Fibroblast of skin of back (primary cell): ENCODE results near the gene CREB5.
"Not testable (repeated sequence)": the region's sequence is repeated elsewhere in the genome, so short reads cannot be mapped to it uniquely, and the experiment has no call there.

Experiments used
- DNase-seq: peaks from one replicate; pipeline ENCODE4 v3.0.0-alpha.2; 2013

CREB5 gene

DNA sequence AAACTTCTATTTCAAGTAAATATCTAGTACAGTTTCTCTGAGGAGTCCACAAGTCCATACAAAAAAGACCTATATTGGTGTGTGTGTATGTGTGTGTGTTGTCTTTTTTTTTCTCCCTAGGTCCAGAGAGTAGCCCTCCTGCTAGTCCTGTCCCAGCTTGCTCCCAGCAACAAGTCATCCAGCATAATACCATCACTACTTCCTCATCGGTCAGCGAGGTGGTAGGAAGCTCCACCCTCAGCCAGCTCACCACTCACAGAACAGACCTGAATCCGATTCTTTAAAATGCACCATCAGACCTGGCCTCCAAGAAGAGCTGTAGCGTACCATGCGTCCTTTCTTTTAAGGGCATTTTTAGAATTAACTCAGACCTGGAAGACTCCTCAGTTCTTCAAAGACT lies 406.7 kb downstream of the CREB5 start:
- DNase-seq, result no peak

DNA sequence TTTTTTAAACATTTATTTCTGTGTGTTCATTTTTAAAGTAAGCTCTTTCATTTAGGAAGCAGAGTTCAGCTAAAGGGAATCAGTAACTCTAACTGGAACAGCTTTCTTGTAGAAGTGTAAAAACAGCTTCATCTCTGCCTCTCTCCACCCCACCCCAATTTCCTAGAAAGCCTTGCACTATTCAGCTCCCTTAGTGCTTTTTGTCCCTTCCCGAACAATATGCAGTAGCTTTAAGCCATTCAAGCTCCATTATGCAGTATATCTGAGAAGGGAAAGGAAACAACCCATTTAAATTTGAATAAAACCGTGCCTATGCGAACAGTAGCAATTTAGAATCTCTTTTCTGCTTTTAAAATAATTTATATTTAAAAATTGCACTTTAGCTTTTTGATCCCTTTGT lies 411.3 kb downstream of the CREB5 start:
- no peak for DNase-seq

DNA sequence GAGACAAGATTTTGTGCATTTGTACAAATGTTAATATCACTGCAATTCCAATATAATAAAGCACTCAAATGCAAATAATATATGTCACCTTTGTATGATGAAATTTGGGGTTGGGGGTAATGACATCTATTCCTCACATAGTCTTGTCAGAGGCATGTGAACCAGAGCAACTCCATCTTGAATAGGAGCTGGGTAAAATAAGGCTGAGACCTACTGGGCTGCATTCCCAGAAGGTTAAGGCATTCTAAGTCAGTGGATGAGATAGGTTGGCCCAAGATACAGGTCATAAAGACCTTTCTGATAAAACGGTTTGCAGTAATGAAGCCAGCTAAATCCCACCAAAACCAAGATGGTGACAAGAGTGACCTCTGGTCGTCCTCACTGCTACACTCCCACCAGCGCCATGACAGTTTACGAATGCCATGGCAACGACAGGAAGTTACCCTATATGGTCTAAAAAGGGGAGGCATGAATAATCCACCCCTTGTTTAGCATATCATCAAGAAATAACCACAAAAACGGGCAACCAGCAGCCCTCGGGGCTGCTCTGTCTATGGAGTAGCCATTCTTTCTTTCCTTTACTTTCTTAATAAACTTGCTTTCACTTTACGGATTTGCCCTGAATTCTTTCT lies 413.6 kb downstream of the CREB5 start:
- DNase-seq, result not testable (repeated sequence)

DNA sequence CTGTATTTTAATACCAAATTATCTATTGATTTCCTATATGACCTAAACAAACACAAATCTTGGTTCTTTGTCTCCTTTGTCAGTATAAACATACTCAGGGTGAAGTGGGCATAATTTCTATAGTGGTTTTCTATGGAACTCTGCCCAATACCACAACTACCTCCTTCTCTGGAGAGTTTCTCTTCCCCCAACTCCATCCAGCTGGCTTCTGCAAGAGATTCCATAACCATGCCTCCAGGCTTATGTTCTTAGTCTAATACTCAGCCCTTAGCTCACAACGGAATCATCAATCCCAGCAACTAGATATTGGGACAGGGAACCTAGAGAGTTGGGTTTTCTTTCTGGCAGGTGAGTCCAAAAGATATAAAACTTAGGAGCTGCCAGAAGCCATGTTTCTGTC lies 418.5 kb downstream of the CREB5 start:
- DNase-seq, result no peak

DNA sequence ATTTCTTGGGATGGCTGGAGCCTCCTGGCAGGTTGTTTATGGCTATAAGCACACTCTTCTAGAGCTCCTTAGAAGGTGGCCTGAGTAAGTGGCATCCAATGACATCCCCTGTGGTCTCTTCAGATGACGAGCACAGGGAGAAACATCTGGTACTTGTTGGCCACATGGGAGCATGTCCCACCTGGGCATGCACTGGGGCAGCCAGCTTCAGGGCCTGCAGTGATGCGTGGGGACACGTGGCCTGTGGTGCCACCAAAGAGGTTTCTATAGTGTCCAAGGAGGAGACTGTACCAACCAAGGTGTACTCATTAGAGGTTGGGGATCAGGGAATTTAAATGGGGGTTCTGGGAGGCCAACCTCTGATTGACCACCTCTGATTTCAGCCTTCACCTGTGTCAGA lies 420.4 kb downstream of the CREB5 start:
- DNase-seq, result no peak

DNA sequence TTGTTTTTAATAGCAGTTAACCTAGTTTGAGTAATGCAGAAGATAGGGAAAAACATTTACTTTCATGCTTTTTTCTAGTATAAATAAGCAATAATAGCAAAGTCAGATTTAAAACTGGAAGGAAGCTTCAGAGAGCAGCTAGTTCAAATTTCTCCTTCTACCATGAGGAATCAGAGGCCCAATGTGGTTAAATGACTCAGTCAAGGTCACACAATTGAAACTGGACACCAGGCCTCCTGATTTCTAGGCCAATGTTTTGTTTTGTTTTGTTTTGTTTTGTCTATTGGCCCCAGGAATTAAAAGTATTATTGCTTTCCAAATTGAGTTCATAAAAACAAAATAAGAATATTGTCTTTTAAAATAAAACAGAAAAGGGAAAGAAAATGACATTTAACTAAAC lies 423.5 kb downstream of the CREB5 start:
- peak; percentile 46 for DNase-seq

DNA sequence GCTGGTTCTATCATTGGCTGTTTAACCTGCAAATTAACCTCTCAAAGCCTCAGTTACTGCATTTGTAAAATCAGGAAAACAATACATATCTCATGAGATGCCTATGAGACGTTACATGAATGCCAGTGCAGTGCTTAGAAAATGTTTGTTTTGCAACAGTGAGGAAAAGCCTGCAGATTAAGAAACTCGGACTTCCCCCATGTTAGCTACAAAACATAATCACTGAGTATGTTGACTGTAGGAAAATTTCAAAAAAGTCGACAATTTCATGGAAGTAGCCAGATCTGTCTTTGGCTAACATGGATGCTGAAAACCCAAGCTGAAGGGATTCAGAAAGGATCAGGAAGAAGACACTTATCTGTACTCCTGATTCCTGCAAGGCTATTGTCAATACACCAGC lies 424.4 kb downstream of the CREB5 start:
- no peak for DNase-seq

DNA sequence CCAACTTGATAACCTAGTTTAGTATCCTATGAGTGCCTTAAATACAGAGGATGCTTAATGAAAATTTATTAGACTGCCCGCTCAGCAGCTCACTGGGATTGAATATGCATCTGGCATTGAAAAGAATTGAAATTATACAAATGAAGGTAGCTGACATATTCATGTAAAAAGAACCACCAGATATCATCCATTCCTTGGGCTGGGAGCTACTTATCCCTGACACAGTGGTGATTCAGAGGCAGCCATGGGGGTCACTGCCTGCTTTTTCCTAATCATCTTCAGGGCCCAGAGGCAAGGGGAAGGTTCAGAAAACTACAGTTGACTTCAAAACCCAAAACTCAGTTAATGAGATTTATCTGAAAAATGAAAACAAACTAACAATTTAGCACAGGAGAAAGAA lies 424.9 kb downstream of the CREB5 start:
- DNase-seq, result no peak

DNA sequence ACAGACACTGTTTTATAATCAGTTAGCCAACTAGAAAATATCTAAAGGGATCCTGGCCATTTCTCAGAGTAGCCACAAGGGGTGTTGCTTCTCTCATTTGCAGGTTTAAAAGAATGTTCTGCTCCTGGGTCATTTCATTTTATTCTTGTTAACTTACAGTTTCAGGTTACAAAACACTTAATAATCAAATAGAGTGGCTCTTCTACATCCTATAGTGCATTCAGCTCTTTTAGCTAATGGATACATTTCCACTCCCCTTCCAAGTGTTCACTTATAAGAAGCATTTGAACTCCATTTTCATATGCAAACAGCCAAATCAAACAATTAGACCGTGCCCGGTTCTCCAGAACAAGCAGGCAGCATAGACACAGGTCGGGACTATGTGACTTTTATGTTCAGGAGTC lies 428.3 kb downstream of the CREB5 start:
- DNase-seq, result no peak

DNA sequence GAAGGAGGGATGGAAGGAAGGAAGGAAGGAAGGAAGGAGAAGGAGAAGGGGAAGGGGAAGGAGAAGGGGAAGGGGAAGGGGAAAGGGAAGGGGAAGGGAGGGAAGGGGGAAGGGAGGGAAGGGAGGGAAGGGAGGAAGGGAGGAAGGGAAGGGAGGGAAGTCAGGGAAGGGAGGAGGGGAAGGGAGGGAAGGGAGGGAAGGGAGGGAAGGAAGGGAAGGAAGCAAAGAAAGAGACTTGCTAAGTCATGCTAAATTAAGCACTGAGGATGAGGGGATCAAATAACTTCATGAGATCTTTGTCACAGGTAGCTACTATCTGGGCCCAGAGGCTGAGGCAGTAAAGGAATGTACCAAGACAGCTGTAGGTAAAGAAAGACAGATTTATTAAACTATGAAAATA lies 429.4 kb downstream of the CREB5 start:
- DNase-seq, result no peak

DNA sequence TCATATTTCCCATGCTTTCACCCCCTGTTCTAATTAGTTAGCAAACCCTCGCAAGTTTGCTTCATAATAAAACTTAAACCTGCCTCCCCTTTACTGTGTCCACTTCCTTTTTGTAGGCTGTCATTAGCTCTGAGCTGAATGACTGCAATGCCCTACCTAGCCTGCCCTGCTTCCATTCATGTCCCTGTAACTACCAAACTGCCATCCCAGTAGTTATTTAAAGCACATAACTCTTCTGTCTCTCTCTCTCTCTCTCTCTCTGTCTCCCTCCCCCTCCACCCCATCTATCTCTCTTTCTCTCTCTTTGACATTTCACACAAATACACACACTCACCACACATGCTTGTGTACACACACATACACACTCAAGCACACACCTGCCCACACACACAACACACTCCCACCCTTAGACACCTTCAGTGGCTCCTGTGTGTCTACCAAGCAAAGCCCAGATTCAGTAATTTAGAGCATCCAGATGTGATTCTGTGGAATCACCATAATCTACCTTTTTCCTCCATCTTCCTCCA lies 430.5 kb downstream of the CREB5 start:
- DNase-seq, result no peak

DNA sequence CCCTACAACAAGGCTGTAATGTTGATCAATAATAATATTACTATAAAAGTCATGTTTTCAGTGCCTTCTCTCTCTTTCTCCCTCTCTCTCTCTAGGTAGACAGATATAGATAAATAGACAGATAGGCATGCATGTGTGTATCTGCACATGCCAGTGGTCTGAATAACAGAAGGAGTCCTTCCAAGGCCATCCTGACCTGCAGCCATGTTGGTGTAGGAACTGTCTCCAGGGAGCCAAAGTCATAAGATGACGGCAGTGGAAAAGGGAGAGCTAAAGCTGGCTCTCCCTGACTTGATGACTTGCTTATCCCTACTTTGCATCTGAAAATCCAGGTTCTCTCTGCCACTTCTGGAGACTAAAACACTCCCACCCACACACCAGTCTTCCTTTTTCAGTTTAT lies 432.8 kb downstream of the CREB5 start:
- DNase-seq, result no peak

DNA sequence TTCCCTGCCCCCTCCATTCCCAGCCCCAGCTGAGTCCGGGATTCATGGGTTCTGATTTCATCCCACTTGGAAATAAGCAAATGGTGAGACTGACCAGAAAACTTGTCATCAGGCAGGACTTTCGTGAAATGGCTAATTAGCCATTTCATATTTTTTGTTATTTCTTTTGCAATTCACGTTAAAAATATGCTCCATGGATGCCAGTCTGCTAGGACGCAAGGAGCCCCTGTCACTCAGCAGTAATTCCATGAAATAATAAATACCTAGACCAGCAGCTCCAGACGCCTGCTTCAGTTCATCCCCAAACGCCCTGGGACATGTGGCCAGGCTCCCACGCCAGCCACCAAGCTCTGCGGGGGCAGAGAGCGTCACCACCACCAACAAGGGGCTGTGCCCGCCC lies 434.9 kb downstream of the CREB5 start:
- DNase-seq, result no peak

DNA sequence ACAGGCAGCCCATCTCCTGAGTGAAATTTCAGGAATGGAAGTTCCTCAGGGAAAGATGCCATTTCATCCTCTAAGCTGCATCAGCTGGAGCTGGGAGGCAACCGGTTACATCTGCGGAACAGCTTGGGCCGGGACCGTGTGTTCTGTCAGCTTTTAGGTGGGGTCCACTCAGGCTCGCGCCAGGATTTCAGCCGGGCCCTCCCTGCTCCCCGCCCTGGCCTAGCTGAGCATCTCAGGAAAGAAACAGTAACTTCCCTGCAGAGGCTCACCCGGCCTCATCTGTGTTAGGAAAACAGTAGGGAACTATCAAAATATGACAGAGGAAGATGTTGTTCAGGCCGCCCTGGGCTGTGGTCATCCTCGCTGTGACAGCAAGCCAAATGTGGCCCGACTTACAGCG lies 435.4 kb downstream of the CREB5 start:
- DNase-seq, result no peak

DNA sequence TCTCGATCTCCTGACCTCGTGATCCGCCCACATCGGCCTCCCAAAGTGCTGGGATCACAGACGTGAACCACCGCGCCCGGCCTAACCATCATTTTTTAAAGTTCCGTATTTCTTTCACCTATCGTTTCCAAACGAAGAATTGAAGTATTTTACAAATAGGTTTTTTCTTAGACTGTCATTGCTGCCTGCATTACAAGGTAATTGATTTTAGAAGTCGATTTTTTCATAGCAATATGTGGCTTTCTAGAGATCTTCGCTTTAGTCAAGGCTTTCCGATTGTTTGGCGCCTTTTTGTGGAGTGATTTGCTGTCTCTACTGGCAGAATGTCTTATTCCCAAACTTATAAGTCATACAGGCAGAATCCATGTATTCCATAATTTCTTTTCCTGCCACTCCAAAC lies 436.6 kb downstream of the CREB5 start:
- no peak for DNase-seq

DNA sequence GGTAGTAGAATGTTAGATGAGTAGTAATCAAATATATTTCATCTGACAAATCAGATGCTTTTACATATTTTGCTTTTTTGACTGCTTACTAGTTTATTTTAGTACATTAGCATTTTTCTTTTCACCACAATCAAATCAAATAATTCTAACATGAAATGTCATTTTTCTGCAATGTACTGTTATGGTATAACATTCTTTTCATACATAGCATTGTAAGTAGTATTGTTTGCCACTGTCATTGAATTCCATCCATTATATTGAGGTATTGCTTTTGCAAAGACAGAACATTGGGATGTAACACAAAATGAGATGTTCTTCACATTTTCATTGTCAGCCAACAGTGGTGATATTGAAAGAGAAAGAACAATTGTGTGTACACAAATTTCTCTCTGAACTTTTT lies 438.4 kb downstream of the CREB5 start:
- peak; percentile 50 for DNase-seq

DNA sequence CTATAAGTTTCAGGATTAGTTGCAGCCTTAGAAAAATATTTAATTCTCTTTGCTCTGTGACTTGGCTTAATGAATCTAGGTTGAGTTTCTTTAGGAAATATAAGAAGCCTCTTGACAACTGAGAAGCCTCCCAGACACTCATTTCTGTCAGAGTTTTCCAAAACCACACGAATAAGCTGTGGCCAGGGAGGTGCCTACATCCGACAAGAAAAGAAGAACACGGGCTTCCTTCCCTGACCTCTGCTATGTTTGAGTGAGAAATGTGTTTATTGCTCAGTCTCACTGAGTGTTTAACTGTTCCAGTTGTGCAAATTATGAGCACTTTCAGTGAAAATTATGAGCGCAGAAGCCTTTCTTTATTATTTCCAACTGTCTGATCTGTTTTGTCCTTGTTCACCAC lies 440.8 kb downstream of the CREB5 start:
- no peak for DNase-seq

DNA sequence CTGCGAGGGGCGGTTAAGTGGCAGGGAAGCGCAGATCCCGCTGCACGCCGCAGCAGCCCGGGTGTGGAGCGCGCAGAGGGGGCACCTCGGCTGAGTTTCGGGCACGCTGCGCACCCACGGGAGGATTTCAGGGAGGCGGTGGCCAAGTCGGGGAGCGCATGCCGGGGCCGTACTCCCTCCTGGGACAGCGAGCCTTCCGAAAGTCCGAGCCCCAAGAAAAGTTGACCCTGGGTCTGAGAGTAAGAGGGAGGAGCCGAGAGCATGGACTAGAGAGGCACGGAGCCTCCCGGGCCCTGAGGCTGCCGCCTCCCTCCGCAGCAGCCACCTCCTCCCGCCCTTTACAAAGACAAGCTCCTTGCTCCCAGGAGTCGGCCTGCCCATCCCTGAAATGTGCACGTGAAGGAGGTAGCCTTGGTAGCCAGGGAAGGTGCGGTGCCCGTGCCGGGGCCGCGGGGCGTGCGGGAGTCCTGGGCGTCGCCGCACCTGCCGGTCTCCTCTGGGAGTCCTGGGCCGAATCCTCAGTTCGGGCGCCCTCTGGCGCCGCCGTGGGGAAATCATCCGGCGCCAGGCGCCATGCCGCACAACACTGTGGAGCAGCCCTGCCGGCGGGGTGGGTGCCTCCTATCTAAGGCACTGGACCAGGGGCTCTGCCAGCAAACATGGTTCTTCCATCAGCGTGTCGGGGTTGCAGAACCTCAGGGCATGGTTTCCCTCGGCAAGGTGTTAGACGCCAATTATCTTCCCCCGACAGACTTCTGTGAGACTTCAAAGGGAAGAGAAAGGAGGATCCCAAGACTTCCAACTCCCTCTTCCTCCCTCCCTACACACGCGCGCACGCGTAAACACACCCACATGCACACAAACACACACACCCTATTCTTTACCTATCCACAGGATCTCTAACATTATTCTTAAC lies 441.8 kb downstream of the CREB5 start:
- DNase-seq, result peak; percentile 58

DNA sequence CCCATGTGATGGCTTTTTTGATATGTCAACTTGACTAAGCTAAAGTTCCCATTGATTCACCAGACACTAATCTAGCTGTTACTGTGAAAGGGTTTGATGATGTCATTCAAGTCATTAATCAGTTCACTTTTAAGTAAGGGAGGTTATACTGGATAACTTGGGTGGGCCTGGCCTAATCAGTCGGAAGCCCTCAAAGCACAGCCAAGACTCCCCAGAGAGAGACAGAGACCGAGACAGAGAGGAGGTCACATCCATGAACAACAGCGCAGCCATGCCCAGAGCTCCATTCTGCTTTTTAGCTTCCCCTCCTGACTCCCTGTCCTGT lies 442.4 kb downstream of the CREB5 start:
- DNase-seq, result no peak

DNA sequence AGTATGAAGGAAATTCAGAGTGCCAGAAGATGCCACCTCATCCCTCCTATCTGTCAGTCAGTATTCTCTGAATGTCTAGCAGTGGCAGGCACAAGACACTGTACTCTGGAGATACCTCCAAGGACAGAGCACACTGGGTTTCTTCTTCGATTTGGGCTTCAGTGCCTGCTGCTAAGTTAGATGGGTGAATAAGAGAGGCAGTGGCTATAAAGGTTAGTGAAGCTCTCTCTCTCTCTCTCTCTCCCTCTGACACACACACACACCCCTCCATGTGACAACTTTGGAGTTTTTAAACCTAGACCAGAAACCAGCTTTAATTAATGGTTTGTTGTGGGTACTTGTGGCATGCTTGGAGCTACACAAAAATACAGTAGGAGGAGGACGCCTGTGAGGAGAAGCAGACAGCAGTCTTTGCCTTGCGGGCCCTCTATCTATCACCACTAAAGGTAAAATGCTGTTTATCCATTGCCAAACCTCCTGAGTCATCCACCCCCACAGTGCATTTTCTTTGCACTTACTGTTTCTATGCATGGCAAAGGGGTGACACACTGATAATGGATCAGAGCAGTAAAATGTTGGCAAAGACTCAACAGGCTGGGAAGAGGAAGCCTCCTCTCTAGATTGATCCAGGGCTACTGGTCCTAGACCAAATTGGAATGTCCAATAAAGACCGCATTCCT lies 443.4 kb downstream of the CREB5 start:
- DNase-seq, result peak; percentile 98

DNA sequence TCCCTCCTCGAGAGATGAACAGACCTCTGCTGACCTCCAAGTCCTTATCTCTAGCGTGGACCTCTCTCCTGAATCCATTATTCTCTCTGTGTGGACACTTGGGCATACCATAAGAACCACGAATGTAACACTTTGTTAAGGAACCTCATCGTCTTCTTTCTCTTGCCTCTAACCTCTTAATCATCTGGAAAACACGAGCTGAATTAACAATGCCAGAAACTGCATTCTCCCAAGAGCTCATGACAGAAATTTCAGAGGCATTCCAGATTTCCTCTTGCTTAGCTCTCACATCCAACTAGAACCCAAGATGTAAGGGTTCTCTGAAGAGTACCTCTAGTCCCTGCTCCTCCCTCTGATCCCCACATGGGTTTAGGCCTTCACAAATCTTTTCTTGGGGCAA lies 444.3 kb downstream of the CREB5 start:
- peak; percentile 30 for DNase-seq

DNA sequence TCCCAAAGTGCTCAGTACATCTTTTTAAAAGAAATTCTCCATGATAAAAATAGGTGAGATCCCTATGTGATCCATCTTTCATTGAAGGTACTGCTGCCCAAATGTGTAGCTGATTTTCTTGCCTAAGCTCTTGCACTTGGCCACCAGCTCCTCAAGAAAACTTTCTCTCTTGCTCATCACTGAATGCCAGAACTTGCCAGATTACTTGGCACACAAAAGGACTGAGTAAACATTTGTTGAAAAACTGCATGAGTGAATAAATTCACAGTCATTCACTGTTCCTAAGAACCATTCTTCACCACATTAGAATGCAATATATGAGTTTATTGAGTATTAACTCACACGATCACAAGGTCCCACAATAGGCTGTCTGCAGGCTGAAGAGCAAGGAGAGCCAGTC lies 445.9 kb downstream of the CREB5 start:
- peak; percentile 81 for DNase-seq

DNA sequence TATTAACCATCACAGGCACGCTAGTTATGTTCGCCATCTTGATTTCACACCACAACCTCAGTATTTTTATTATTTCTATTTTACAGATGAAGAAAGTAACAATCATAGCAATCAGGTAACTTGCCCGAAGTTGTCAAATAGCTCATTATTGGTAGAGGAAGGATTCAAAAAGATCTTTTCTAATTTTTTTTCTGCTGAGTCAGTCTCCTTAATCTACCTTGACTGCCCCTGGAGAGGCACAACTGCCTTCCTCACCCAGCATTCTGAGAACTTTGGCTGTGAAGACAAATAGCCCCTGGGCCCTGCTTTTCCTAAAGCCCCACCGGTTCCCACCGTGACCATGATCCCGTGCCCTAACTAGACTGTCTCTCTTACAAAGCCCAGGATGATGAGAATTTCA lies 446.6 kb downstream of the CREB5 start:
- no peak for DNase-seq

DNA sequence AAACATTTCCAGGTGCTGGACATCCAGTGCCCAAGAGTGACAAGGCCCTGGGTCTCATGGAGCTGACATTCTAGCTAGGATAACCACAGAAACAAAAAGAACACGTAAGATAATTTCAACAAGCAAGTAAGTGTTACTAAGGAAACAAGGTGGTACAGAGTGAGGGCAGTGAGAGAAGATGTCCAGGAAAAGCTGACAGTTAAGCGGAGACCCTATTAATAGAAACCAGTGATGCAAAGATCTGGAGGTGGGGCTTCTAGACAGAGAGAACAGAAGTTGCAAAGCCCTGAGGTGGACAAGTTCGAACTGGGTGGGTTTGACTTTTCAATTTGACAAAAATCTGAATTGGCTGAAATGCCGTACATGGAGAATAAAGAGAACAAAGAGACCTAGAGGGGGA lies 449.5 kb downstream of the CREB5 start:
- DNase-seq, result no peak
